OCI-LY3 (cell line): ENCODE results near the gene PTBP1.

Source experiments
- H2AFZ ChIP-seq: fragments of 200-600, 300-600 bp; shearing (Covaris generic); 2 replicates; pipeline ENCODE4 v1.6.0; 2014; ENCODE audit warnings: antibody characterized with exemption, low read depth, low read length
- H3K27ac ChIP-seq: fragments of 200-600, 300-600 bp; sonication (generic); 2 replicates; pipeline ENCODE4 v1.5.1; 2014; ENCODE audit warnings: mild to moderate bottlenecking, low read length, moderate library complexity, mixed read lengths
- H3K27me3 ChIP-seq: fragments of 200-600, 300-600 bp; sonication (generic); 2 replicates; pipeline ENCODE4 v1.6.1; 2014; ENCODE audit warnings: low read depth, low read length, mixed read lengths
- H3K36me3 ChIP-seq: fragments of 200-600, 300-600 bp; sonication (generic); replicated peaks from 2 replicates; pipeline ENCODE3; 2014; ENCODE audit warnings: low read depth, low read length, mixed read lengths
- H3K4me1 ChIP-seq: fragments of 300-600, 200-600 bp; sonication (generic); 2 replicates; pipeline ENCODE4 v1.6.1; 2014; ENCODE audit warnings: low read length, mixed read lengths
- H3K4me2 ChIP-seq: fragments of 200-600, 300-600 bp; sonication (generic); 2 replicates; pipeline ENCODE4 v1.6.1; 2014; ENCODE audit warnings: low read length, mixed read lengths
- H3K4me3 ChIP-seq: fragments of 300-600, 200-600 bp; sonication (generic); 2 replicates; pipeline ENCODE4 v1.5.1; 2014; ENCODE audit warnings: antibody characterized with exemption, mild to moderate bottlenecking, low read length, moderate library complexity
- H3K79me2 ChIP-seq: fragments of 300-600, 200-600 bp; shearing (Covaris generic); 2 replicates; pipeline ENCODE4 v1.6.1; 2014; ENCODE audit warnings: mild to moderate bottlenecking, low read length, mixed read lengths
- H3K9ac ChIP-seq: fragments of 300-600, 200-600 bp; shearing (Covaris generic); 2 replicates; pipeline ENCODE4 v1.6.0; 2014; ENCODE audit warnings: mild to moderate bottlenecking, low read length, moderate library complexity
- H3K9me3 ChIP-seq: fragments of 200-600, 300-600 bp; shearing (Covaris generic); 2 replicates; pipeline ENCODE4 v1.6.1; 2014; ENCODE audit warnings: low read length, mixed read lengths; ENCODE audit not compliant: insufficient read depth
- H4K20me1 ChIP-seq: fragments of 200-600, 300-600 bp; sonication (generic); 2 replicates; pipeline ENCODE4 v1.6.1; 2016; ENCODE audit warnings: low read length, mixed read lengths; ENCODE audit not compliant: insufficient read depth
- EZH2phosphoT487 ChIP-seq: fragments of 200-600 bp; shearing (Covaris generic); IDR thresholded peaks from 2 replicates; pipeline ENCODE4 v1.6.1; 2018; ENCODE audit warnings: antibody characterized with exemption, mixed run types, low read depth
- TF ChIP-seq, protein P1 (sequence below): fragments of 200-600, 300-600 bp; sonication (generic); IDR thresholded peaks from 2 replicates; pipeline ENCODE4 v1.5.1; 2014; ENCODE audit warnings: antibody characterized with exemption, low read length, low read depth

The PTBP1 gene

DNA sequence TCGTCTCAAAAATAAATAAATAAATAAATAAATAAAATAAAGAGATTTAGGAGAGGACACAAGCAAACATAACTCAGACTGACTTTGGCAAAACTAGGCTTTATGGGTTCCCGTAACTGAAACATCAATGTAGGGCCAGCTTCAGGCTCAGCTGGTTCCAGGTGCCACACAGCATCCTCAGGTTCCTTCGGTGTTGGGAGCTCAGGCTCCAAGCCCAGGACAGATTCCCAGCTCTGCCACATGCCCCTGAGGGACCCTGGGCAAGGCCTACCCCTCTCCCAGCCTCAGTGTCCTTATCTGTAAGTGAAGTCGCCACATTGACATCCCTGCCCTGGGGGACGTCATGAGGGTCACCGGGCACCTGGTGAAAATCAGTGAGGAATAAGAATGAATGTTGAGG is 27.6 kb upstream of the PTBP1 start:
- Histone ChIP-seq H3K9ac (no peak overlapping the region), H3K36me3 (no peaks in the 10 kb centered on the region), H3K4me3 (no peak overlapping the region), H3K9me3 (no peaks in the 10 kb centered on the region), H2AFZ (no peak overlapping the region), H4K20me1 (no peaks in the 10 kb centered on the region), H3K79me2 (no peaks in the 10 kb centered on the region), H3K27ac (no peak overlapping the region), H3K4me2 (no peak overlapping the region), H3K4me1 (no peaks in the 10 kb centered on the region), H3K27me3 (no peaks in the 10 kb centered on the region)
- TF ChIP-seq, protein P1, sequence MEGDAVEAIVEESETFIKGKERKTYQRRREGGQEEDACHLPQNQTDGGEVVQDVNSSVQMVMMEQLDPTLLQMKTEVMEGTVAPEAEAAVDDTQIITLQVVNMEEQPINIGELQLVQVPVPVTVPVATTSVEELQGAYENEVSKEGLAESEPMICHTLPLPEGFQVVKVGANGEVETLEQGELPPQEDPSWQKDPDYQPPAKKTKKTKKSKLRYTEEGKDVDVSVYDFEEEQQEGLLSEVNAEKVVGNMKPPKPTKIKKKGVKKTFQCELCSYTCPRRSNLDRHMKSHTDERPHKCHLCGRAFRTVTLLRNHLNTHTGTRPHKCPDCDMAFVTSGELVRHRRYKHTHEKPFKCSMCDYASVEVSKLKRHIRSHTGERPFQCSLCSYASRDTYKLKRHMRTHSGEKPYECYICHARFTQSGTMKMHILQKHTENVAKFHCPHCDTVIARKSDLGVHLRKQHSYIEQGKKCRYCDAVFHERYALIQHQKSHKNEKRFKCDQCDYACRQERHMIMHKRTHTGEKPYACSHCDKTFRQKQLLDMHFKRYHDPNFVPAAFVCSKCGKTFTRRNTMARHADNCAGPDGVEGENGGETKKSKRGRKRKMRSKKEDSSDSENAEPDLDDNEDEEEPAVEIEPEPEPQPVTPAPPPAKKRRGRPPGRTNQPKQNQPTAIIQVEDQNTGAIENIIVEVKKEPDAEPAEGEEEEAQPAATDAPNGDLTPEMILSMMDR = no peak
- TF ChIP-seq EZH2phosphoT487 = no peak

DNA sequence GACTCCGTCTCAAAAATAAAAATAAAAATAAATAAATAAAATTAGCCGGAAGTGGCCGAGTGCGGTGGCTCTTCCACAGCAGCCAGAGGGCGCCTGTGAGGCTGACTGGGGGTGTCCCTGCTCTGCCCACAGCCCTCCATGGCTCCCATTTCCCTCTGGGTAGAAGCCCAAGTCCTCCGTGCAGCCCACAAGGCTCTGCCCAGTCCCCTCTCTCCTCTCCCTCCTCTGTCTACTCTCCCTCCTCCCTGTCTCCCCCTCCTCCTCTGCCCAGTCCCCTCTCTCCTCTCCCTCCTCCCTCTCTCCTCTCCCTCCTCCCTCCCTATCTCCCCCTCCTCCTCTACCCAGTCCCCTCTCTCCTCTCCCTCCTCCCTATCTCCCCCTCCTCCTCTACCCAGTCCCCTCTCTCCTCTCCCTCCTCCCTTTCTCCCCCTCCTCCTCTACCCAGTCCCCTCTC is 25.9 kb upstream of the PTBP1 start:
- no peak overlapping the region for H3K4me2 ChIP-seq
- H3K9ac ChIP-seq = no peak overlapping the region
- no peaks in the 10 kb centered on the region for H3K4me1 ChIP-seq
- no peak overlapping the region for H2AFZ ChIP-seq
- no peaks in the 10 kb centered on the region for H4K20me1 ChIP-seq
- H3K27me3 ChIP-seq = no peaks in the 10 kb centered on the region
- no peaks in the 10 kb centered on the region for H3K9me3 ChIP-seq
- TF ChIP-seq EZH2phosphoT487 = no peak
- TF ChIP-seq, protein P1 = peak; percentile 36
- H3K36me3 ChIP-seq = no peaks in the 10 kb centered on the region
- H3K27ac ChIP-seq = no peak overlapping the region
- no peak overlapping the region for H3K4me3 ChIP-seq
- H3K79me2 ChIP-seq = no peaks in the 10 kb centered on the region

DNA sequence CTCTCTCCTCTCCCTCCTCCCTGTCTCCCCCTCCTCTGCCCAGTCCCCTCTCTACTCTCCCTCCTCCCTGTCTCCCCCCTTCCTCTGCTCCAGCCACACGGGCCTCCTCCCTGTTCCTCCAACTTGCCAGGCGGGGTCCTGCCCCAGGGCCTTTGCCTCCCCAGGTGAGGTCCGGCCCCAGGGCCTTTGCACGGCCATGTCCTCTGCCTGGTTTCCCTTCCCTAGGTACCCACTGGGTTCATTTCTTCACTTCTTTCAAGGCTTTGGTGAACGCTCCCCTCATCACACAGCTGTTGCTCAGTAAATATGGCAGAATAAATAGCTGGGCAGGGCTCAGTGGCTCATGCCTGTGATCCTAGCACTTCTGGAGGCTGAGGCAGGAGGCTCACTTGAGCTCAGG is 25.2 kb upstream of the PTBP1 start:
- Histone ChIP-seq H3K27me3 (no peaks in the 10 kb centered on the region), H4K20me1 (no peaks in the 10 kb centered on the region), H3K4me1 (no peaks in the 10 kb centered on the region), H2AFZ (no peak overlapping the region), H3K4me2 (no peak overlapping the region), H3K79me2 (no peaks in the 10 kb centered on the region), H3K27ac (no peak overlapping the region), H3K36me3 (no peaks in the 10 kb centered on the region), H3K4me3 (no peak overlapping the region), H3K9me3 (no peaks in the 10 kb centered on the region), H3K9ac (no peak overlapping the region)
- TF ChIP-seq, protein P1 = no peak
- no peak for TF ChIP-seq EZH2phosphoT487

DNA sequence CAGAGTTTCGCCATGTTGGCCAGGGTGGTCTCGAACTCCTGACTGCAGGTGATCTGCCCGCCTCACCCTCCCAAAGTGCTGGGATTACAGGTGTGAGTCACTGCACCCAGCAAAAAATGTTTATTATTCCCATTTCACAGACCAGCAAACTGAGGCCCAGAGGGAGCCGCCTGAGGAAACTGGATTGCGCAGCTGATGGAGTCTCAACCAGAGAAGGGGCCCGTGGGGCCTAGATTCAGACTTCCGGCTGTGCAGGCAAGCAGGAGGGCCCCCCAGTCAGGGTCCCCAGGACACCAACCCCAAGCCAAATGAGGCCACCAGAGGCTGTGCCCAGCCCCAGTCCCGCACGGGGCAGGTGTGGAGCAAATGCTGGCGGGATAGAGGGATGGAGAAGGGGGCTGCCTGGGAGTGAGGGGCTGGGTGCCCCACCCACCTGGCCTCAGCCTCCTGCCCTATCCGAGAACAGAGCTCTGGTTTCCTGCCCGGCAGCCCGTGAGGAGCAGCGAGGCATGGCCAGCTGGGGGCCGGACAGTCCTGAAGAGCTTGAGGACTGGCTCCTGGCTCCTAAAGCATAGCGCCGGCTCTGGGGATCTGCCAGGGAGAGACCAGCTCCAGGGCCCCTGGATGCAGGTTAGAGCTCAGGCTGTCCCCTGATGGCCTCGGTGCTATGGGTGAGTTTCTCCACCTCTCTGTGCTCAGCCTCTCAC is 24.4 kb upstream of the PTBP1 start:
- Histone ChIP-seq H3K27ac (no peak overlapping the region), H3K9ac (no peak overlapping the region), H3K79me2 (no peaks in the 10 kb centered on the region), H3K4me1 (no peaks in the 10 kb centered on the region), H2AFZ (no peak overlapping the region), H3K9me3 (no peaks in the 10 kb centered on the region), H4K20me1 (no peaks in the 10 kb centered on the region), H3K4me3 (no peak overlapping the region), H3K27me3 (no peaks in the 10 kb centered on the region), H3K4me2 (no peak overlapping the region), H3K36me3 (no peaks in the 10 kb centered on the region)
- TF ChIP-seq, protein P1 = no peak
- TF ChIP-seq EZH2phosphoT487 = no peak
